Epithelial cell of esophagus (primary cell): Measurements from ENCODE around the gene ATXN1.

Experiments
- DNase-seq: peaks from one replicate; pipeline ENCODE4 v3.0.0; 2010; ENCODE audit warnings: low read depth
- H3K4me3 ChIP-seq: 2 replicates; pipeline ENCODE4 v1.5.1; 2011; ENCODE audit warnings: mild to moderate bottlenecking, low read length, control low read depth
- TF ChIP-seq, protein P1 (sequence below): IDR thresholded peaks from 2 replicates; pipeline ENCODE4 v1.5.1; 2011; ENCODE audit warnings: low read depth, mild to moderate bottlenecking, low read length, control low read depth, inconsistent platforms; ENCODE audit not compliant: insufficient read depth; ENCODE audit errors: missing control alignments

ATXN1 gene

DNA sequence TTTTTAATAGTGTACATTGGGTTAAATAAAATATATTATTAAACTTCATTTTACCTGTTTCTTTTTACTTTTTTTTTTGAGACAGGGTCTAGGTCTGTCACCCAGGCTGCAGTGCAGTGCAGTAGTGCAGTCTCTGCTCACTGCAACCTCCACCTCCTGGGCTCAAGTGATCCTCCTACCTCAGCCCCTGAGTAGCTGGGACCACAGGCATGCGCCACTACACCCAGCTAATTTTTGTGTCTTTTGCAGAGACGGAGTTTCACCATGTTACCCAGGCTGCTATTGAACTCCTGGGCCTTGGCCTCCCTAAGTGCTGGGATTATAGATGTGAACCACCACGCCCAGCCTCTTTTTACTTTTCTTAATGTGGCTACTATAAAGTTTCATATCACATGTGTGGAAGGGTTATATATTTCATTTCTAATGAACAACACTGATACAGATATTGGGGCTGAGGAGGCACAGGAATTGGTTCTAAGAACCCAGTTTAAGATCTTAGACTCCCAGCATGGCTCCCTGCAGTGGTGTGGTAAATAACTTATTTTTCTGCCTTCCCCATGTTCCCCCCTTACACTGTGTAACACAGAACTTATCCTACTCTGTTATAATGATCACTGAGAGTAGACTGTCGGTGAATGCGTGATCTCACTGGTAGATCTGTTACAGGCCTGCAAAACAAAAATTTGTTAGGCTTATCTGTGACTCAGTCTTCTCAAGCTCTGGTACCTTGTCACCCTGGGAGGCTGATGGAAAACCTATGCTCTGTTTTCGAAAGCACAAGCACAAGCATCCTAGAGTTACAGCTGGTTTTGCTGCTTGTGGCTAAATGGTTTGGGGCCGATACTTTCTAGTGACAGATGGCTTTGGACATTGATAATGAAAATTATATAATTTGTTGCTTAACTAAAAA lies 5.8 kb upstream of the ATXN1 start:
- no peak overlapping the region for H3K4me3 ChIP-seq
- DNase-seq: no peak
- TF ChIP-seq, protein P1, sequence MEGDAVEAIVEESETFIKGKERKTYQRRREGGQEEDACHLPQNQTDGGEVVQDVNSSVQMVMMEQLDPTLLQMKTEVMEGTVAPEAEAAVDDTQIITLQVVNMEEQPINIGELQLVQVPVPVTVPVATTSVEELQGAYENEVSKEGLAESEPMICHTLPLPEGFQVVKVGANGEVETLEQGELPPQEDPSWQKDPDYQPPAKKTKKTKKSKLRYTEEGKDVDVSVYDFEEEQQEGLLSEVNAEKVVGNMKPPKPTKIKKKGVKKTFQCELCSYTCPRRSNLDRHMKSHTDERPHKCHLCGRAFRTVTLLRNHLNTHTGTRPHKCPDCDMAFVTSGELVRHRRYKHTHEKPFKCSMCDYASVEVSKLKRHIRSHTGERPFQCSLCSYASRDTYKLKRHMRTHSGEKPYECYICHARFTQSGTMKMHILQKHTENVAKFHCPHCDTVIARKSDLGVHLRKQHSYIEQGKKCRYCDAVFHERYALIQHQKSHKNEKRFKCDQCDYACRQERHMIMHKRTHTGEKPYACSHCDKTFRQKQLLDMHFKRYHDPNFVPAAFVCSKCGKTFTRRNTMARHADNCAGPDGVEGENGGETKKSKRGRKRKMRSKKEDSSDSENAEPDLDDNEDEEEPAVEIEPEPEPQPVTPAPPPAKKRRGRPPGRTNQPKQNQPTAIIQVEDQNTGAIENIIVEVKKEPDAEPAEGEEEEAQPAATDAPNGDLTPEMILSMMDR: no peak

DNA sequence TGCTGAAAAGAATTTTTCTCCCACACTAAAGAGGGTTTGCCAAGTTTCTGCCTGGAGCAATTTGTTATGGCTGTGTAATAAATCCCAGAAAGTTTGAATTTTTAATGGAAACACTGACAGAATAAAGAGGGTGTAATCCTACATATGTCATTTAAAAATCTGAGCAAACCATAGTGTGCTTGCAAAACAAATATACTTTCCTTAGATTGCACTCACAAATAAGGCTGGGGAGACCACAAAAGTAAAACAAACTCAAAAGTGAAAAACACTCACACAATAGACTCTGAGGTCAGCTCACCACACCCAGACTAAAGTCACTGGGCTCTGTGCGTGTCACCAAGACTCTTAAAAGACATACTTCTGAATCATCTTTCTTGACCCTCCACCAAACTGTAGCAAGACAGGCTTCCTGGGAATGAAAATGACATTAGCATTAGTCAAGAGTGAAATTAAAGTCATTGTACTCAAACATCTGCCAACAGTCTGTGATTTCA lies 4.8 kb upstream of the ATXN1 start:
- DNase-seq: peak; percentile 75
- H3K4me3 ChIP-seq: no peak overlapping the region
- TF ChIP-seq, protein P1: no peak

DNA sequence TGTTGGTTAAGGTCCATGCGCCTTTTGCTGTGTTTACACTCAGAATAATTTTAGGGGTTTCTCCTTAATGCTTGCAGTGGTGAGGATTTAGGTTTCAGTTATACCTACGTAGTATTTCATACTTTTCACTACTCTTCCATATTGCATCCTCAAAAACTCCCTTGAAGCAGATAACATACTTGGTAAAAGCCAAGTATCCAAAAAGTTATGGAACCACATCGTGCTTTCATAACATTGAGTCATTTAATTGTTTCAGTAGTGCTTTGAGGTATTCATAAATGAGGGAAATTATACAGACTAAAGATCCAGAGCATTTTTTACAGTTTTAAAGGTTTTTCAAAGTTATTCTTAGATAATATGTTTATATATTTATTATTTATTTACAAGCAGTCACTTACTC lies 4.0 kb upstream of the ATXN1 start:
- TF ChIP-seq, protein P1: no peak
- no peak overlapping the region for H3K4me3 ChIP-seq
- DNase-seq: no peak

DNA sequence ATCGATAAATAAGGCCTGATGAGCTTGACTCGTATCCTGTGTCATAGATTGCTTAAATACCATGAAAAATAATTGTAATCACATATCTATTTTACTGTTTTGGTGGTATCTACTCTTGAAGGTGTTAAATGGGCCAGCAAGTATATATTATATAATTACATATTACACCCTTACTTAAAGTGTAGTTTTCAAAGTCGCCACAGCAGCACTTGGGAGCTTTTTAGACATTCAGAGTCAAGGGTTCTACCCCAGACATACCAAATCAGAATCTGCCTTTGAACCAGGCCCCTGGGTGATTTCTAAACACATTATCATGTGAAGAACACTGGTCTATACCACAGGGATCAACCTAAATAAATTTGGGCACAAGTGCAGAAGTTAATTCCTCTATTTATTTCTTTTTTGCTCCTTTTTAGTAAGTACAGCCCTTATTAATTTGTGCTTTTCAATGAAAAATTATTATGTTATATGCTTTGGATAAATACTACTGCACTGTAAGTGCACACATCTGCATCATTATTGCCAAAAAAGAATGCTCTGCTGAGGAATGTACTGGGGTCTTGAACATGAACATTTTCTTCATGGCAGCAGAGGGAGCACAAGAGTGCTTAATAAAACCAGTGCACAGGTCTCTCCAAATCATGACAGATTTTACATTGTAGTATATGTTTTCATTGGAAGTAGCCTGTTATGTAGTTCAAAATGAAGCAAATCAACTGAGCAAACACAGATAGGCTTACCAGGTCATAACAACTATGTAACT lies 3.1 kb upstream of the ATXN1 start:
- TF ChIP-seq, protein P1: peak; percentile 53

DNA sequence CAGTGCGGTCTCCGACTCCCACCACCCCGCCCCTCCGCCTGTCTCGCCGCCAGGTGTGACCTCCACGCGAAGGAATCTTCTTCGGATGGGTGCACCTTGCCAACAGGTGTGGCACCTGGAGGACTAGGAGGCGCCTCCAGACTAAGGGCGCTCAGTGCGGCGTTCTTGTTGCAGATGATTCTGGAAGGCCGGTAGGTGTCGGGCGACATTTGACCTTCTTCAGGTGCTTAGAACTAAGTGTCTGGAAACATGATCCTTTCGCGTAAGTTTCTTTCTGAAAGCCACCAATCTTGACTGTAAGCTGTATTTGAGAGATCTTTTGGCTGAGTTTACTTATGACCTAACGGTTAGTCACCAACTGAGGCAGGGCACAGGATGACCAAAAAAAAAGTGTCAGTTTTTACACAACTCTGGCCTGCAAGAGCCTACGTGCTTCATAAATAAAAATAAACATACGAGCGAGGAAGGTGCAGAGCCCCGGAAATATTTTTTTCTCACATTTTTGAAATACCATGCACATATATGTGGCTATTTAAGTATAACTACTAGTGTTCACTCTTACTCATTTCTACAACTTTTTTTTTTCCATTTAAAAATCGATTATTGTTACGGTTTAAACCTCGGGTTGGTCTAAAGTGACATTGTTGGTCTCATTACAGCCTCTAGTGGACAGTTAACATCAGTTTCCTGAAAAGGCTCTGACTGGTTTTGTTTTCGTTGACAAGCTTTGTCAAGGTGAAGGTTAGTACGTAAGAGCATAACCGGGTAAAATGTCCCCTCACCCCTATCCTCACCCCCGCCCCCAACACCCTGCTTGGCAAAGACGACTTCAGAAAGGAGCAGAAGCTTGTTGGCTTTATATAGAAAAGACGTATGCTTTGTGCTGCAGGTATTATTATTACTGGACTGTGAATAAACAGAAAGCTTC lies 1.6 kb upstream of the ATXN1 start:
- peak overlapping the region; percentile 61 for H3K4me3 ChIP-seq
- peak; percentile 93 for DNase-seq
- TF ChIP-seq, protein P1: peak; percentile 57

More for the DNA sequence above, 3.1 kb upstream of the ATXN1 start:
- no peak overlapping the region for H3K4me3 ChIP-seq
- peak; percentile 50 for DNase-seq

DNA sequence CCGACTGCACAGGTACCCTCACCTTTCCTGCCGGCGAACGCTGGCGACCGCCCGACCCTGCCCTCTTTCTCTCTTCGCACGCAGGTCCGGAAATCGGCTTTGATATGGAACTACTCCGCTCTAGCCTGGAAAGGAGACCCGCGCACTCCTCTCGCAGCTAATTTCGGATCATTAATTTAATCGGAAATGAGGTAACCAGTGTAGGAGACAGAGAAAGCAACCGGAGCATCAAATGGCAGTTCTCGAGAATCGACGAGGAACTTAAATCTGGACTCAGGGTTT lies 949 bp upstream of the ATXN1 start:
- DNase-seq: no peak
- peak overlapping the region; percentile 61 for H3K4me3 ChIP-seq
- TF ChIP-seq, protein P1: no peak
